ENCODE measurements around the gene PPP6R2.

DNA sequence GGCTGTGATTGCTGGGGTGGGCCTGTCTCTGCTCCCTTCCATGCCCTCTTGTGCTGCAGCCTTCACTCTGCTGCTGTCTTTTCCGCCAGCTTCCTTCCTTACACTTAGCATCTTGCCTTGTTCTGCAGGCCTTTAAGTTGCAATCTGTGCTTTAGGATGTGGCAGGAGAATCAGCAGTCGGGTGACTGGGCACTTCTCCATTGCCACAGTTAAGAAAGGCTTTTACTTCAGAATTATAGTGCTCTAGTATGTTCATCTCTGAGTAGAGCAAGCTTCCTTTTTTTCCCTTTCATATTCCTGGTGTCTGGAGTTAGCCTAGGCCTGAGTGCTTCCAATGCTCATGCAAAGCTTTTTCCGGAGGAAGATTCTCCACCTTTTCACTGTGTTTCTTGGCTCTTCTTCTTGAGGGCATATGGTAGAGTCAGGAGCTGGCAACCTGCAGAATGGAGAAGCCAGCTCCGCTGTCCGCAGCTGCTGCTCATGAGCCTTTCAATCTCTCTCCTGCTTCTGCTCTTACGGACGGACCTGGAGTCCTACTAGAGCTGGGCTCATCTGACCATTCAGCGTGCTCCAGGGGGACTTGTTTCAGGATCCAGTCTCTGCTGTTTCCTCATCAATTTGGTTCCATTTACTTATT is 20.2 kb downstream of the PPP6R2 start:
- TF ChIP-seq, protein P1, sequence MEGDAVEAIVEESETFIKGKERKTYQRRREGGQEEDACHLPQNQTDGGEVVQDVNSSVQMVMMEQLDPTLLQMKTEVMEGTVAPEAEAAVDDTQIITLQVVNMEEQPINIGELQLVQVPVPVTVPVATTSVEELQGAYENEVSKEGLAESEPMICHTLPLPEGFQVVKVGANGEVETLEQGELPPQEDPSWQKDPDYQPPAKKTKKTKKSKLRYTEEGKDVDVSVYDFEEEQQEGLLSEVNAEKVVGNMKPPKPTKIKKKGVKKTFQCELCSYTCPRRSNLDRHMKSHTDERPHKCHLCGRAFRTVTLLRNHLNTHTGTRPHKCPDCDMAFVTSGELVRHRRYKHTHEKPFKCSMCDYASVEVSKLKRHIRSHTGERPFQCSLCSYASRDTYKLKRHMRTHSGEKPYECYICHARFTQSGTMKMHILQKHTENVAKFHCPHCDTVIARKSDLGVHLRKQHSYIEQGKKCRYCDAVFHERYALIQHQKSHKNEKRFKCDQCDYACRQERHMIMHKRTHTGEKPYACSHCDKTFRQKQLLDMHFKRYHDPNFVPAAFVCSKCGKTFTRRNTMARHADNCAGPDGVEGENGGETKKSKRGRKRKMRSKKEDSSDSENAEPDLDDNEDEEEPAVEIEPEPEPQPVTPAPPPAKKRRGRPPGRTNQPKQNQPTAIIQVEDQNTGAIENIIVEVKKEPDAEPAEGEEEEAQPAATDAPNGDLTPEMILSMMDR (conservative IDR thresholded peaks at IDR 0.05; ENCODE audit: low read length): no peak
- TF ChIP-seq EZH2phosphoT487 (IDR thresholded peaks at IDR 0.05; ENCODE audit: borderline replicate concordance): no peak

Data from Loucy (cell line).